Hematopoietic multipotent progenitor cell treated with erythropoietin and hydrocortisone succinate and interleukin-3 and kit ligand, for 8 days (in vitro differentiated cells): Measurements from ENCODE around the gene GPC6.

Experiments used
- DNase-seq: peaks from one replicate; pipeline ENCODE4 v3.0.0-alpha.2; 2015

GPC6 gene

GRCh38 chr13:94233401-94233800, 1006.8 kb downstream of the GPC6 start:
- DNase-seq = no peak

GRCh38 chr13:94233837-94234236, 1007.2 kb downstream of the GPC6 start:
- no peak for DNase-seq

GRCh38 chr13:94234738-94235137, 1008.1 kb downstream of the GPC6 start:
- DNase-seq = no peak

- DNase-seq = no peak
Measured at GRCh38 chr13:94236132-94236531, 1009.5 kb downstream of the GPC6 start.

GRCh38 chr13:94236872-94237271, 1010.3 kb downstream of the GPC6 start:
- no peak for DNase-seq

- peak; percentile 6 for DNase-seq
Measured at GRCh38 chr13:94239135-94239534, 1012.5 kb downstream of the GPC6 start.

GRCh38 chr13:94242554-94242953, 1015.9 kb downstream of the GPC6 start:
- DNase-seq = no peak

- DNase-seq = no peak
Measured at GRCh38 chr13:94243551-94243950, 1016.9 kb downstream of the GPC6 start.

GRCh38 chr13:94246495-94246894, 1019.9 kb downstream of the GPC6 start:
- no peak for DNase-seq

GRCh38 chr13:94247890-94248289, 1021.3 kb downstream of the GPC6 start:
- no peak for DNase-seq

- no peak for DNase-seq
Measured at GRCh38 chr13:94248454-94249228, 1022.0 kb downstream of the GPC6 start.

- DNase-seq = no peak
Measured at GRCh38 chr13:94249512-94249911, 1022.9 kb downstream of the GPC6 start.

- DNase-seq = no peak
Measured at GRCh38 chr13:94251831-94252608, 1025.4 kb downstream of the GPC6 start.

- DNase-seq = no peak
Measured at GRCh38 chr13:94254737-94255136, 1028.1 kb downstream of the GPC6 start.

GRCh38 chr13:94256721-94257120, 1030.1 kb downstream of the GPC6 start:
- DNase-seq = no peak

GRCh38 chr13:94259984-94260383, 1033.4 kb downstream of the GPC6 start:
- DNase-seq = no peak

- DNase-seq = no peak
Measured at GRCh38 chr13:94261163-94261562, 1034.6 kb downstream of the GPC6 start.

- DNase-seq = no peak
Measured at GRCh38 chr13:94263038-94263437, 1036.4 kb downstream of the GPC6 start.

GRCh38 chr13:94267581-94268366, 1041.2 kb downstream of the GPC6 start:
- no peak for DNase-seq

GRCh38 chr13:94268661-94269060, 1042.1 kb downstream of the GPC6 start:
- DNase-seq = no peak

GRCh38 chr13:94269557-94269956, 1043.0 kb downstream of the GPC6 start:
- no peak for DNase-seq

- DNase-seq = no peak
Measured at GRCh38 chr13:94270556-94270955, 1043.9 kb downstream of the GPC6 start.

GRCh38 chr13:94272038-94272437, 1045.4 kb downstream of the GPC6 start:
- DNase-seq = no peak

- no peak for DNase-seq
Measured at GRCh38 chr13:94280349-94280748, 1053.7 kb downstream of the GPC6 start.
